ENCODE data around the gene PLP2.

GRCh38 chrX:49139713-49140112 lies 32.0 kb upstream of the PLP2 start:
- TF ChIP-seq CTCF (conservative IDR thresholded peaks at IDR 0.05; ENCODE audit: low read length), result no peak
- no peak for TF ChIP-seq EZH2phosphoT487 (IDR thresholded peaks at IDR 0.05; ENCODE audit: borderline replicate concordance)

All from Loucy (cell line).